ENCODE measurements around the gene ASPG.

ASPG gene

GRCh38 chr14:104138718-104139459 lies 53.4 kb downstream of the ASPG start:
- DNase-seq: no peak

- no peak for DNase-seq
Observed at GRCh38 chr14:104139460-104140212, 54.1 kb downstream of the ASPG start.

GRCh38 chr14:104140213-104140462 lies 54.6 kb downstream of the ASPG start:
- no peak for DNase-seq

GRCh38 chr14:104140463-104141331 lies 55.2 kb downstream of the ASPG start:
- no peak for DNase-seq

GRCh38 chr14:104141621-104142091 lies 56.2 kb downstream of the ASPG start:
- DNase-seq: no peak

- no peak for DNase-seq
Observed at GRCh38 chr14:104142136-104142945, 56.8 kb downstream of the ASPG start.

- DNase-seq: no peak
Observed at GRCh38 chr14:104142946-104143470, 57.5 kb downstream of the ASPG start.

GRCh38 chr14:104143521-104144452 lies 58.3 kb downstream of the ASPG start:
- DNase-seq: no peak

GRCh38 chr14:104144453-104144790 lies 58.9 kb downstream of the ASPG start:
- no peak for DNase-seq

GRCh38 chr14:104144911-104145825 lies 59.7 kb downstream of the ASPG start:
- DNase-seq: no peak

- DNase-seq: no peak
Observed at GRCh38 chr14:104145826-104146601, 60.5 kb downstream of the ASPG start.

- DNase-seq: no peak
Observed at GRCh38 chr14:104146651-104147345, 61.3 kb downstream of the ASPG start.

- no peak for DNase-seq
Observed at GRCh38 chr14:104147346-104148125, 62.0 kb downstream of the ASPG start.

GRCh38 chr14:104148433-104149277 lies 63.2 kb downstream of the ASPG start:
- DNase-seq: no peak

- DNase-seq: no peak
Observed at GRCh38 chr14:104149278-104149595, 63.7 kb downstream of the ASPG start.

- peak; percentile 69 for DNase-seq
Observed at GRCh38 chr14:104149617-104150135, 64.2 kb downstream of the ASPG start.

All from DMS79 treated with DMSO at 0.1 percent for 48 hours (cell line).